COLO668 (cell line): ENCODE results near the gene BTNL3.
A peak's percentile ranks its signal among the peaks of the same experiment; 100 is the strongest.
"Not testable (repeated sequence)": the region's sequence is repeated elsewhere in the genome, so short reads cannot be mapped to it uniquely, and the experiment has no call there.

ENCODE experiments used
- DNase-seq: peaks from one replicate; lab custom pipeline; 2025; ENCODE audit not compliant: unreplicated experiment; lab: John Stamatoyannopoulos, UW

BTNL3 gene

DNA sequence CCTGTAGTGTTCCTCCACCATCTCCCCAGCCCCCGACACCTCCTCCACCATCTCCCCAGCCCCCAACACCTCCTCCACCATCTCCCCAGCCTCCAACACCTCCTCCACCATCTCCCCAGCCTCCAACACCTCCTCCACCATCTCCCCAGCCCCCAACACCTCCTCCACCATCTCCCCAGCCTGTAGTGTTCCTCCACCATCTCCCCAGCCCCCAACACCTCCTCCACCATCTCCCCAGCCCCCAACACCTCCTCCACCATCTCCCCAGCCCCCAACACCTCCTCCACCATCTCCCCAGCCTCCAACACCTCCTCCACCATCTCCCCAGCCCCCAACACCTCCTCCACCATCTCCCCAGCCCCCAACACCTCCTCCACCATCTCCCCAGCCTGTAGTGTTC, 57.2 kb downstream of the BTNL3 start:
- DNase-seq, result not testable (repeated sequence)

DNA sequence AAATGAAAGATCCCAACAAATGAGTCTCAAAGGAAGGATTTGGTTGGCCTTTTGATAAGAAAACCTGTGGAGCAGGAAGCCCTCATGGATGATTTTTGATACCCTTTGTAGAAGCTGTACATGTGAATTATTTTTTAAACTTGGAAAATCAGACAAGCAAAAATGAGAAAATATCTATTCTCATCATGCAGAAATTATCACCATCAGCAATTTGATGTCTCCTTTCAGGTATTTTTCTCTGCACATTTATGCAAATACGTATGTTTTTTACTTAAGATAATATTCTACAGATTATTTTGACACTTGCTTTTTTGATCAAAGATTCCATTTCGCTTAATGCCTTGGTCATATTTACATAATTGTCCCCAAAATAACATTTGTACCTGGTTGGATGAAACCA, 58.6 kb downstream of the BTNL3 start:
- DNase-seq, result no peak

DNA sequence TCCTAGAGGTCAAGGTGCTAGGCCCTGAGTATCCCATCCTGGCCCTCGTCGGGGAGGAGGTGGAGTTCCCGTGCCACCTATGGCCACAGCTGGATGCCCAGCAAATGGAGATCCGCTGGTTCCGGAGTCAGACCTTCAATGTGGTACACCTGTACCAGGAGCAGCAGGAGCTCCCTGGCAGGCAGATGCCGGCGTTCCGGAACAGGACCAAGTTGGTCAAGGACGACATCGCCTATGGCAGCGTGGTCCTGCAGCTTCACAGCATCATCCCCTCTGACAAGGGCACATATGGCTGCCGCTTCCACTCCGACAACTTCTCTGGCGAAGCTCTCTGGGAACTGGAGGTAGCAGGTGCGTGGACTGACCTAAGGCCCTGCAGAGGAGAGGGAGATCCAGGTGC, 59.3 kb downstream of the BTNL3 start:
- no peak for DNase-seq

DNA sequence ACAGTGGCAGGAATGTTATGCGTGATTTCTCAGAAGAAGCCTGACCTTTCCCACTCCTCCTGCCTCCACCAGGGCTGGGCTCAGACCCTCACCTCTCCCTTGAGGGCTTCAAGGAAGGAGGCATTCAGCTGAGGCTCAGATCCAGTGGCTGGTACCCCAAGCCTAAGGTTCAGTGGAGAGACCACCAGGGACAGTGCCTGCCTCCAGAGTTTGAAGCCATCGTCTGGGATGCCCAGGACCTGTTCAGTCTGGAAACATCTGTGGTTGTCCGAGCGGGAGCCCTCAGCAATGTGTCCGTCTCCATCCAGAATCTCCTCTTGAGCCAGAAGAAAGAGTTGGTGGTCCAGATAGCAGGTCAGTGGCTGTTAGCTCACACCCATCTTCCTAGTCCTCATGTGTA, 61.4 kb downstream of the BTNL3 start:
- no peak for DNase-seq

DNA sequence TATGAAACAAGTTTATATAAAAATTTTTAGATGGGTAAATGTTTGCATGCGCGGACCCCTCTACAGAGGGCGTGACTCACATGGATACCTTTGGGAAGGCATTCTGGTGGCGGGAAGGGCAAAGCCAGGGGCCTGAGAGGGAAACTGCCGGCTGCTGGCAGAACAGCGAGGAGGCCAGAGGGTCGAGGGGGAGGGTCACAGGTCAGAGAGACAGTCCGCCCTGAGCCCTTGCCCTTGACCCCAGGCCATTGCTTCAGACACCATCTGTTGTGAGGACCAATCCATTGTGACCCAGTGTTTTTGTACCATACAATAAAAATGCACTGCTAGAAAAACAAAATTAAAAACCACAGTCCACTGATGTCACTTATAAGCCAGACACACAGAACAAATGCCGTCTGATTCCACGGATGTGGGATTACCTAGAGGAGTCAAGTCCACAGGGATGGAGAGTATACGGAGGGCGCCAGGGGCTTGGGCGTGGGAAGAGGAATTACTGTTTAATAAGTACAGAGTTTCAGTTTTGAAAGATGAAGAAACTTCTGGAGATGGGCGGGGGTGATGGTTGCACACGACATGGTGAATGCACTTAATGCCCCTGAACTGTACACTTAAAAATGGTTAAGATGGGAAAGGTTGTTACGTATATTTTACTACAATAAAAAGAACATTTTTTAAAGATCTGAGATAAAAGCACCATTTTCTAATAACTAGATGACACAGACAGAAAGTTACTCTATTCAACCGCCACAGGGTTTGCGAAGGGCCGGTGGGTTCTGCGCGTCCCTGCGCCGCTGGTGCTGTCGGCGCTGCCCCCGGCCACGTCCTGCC, 63.4 kb downstream of the BTNL3 start:
- no peak for DNase-seq

DNA sequence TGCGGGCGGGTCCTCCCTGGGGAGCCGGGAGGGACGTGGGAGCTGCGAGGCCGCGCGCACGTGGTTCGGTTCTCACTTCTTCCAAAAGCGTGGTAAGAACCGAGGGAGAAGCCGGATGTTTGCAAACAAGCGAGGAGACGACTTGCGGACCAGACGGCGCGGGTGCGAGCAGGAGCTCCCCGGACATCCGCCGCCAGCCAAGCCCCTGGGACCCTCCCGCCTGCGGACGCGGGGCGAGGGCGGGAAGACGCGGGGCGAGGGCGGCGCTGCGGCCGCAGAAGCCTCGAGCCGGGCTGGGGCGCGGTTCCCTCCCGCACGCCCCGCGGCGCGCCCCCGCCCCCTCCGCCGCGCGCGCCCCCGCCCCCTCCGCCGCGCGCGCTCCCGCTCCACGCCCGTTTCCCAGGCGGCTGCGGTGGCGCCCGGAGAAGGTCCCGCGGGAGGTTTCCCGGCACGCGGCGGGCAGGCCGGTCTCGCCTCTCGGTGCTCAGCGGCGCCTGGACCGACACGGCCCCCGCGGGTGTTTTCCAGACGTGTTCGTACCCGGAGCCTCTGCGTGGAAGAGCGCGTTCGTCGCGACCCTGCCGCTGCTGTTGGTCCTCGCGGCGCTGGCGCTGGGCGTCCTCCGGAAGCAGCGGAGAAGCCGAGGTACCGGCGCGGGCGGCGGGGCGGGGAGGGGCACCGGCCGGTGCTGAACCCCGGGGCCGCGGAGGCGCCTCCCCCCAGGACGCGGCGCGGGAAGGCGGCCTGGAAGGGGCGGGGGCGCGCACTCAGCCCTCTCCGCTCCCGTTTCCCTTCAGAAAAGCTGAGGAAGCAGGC, 64.2 kb downstream of the BTNL3 start:
- DNase-seq, result peak; percentile 8

DNA sequence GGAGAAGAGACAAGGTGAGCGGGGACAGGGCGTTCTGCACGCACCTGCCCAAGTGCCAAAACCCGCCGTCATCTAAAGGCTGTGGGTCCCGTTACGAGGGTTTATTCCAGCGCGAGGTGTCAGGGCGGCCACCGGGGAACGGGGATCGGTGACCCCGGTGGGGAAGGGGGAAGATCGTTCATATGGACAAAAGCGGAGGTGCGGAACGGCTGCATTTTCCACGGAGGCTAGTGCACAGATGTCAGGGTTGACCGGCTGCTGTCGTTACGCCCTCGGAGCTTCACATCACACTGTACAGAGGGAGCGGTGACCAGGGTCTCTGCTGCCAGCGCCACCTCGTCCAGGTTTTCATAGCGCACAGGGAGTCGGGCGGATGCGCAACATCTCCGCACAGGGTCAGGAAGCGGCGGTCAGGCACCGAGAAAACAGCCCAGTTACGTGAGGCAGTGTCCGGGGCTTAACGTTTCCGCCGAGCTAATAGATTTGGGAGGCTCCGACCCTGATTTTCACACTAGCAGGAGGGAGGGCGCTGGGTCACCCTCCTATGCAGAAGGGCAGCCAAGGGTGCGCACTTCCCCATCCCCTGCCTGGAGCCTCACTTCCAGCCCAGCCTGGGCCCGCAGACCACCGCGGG, 65.0 kb downstream of the BTNL3 start:
- no peak for DNase-seq

DNA sequence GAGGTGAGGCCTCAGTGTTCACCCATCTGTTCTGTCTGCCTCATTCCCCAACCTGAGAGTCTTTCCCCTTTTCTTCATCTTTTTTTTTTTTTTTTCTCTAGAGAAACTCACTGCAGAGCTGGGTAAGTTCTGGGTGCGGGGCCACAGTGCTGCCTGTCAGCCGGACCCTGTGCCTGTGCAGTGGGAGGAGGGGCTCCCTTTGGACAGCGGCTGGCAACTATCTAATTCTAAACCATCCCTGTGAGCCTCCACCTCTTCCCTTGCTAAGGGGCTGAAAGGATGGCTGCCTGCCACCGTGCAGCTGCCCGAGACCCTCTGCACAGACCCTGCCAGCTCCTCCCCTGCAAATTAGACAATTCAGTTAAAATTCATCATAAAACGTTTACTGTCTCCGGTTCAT, 65.5 kb downstream of the BTNL3 start:
- no peak for DNase-seq

DNA sequence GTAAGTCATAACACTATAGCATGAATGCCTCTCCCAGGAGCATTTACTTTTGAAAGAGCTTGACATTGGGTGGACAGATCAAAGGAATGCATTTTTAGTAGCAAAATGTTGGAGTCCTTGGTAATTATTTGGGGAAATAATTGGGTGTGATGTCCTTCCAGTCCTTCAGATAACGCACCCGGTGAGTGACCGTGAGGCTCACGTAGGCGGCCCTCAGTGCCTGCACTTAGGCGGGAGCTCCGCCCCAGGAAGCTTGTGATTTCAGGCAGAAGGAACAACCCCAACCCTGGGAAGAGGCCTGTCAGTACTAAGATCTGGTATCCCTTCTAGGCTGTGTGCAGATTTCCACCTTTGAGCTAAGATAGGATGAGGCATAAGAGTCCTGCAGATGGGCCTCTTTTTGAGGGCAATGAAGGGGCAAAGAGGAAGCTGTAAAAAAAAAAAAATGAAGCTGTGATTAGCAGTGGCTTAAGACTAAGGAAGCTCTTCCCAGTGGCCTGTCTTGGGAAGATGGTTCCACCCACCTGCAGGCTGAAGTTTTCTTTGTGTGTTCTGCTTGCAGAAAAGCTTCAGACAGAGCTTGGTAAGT, 66.3 kb downstream of the BTNL3 start:
- no peak for DNase-seq
